GM20000 (cell line): Measurements from ENCODE around the gene C19orf25.

Experiments
- DNase-seq: peaks from one replicate; pipeline ENCODE4 v3.0.0; 2012; ENCODE audit warnings: low spot score
- TF ChIP-seq, protein P1 (sequence below): IDR thresholded peaks from 2 replicates; pipeline ENCODE4 v1.5.1; 2012; ENCODE audit warnings: mild to moderate bottlenecking, control low read depth; ENCODE audit errors: extremely low read depth, missing control alignments

Gene C19orf25

DNA sequence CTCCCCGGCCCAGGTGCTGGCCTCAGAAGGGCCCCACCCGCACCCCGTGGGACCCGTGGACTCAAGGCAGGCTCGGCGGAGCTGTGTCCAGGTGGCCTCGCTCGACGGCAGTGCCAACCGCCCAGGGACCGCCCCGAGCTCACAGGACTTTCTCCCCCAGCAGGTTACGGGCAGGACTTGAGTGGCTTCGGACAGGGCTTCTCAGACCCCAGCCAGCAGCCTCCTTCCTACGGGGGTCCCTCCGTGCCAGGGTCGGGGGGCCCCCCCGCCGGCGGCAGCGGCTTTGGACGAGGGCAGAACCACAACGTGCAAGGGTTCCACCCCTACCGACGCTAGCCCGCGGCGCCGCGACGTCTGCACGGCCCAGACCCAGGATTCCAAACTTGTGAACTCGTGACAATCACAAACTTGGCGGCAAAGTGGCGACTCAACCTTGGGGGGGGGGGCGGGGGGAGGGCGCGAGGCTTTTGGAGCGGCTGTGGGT lies 44.4 kb downstream of the C19orf25 start:
- no peak for DNase-seq

DNA sequence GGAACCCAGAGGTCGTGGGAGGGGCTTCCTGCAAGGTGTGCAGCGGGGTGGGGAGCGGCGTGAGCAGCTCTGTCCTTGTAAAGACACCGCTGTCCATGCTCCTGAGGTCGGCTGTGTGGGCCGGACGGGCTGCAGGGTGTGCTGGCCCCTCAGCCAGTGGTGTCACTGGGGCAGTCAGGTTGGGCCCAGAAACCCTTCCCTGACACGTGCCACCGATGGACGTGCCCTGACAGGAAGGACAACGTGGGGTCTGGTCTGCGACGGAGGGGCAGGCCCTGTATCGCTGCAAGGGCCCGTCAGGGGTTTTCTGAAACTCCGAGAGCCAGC lies 45.0 kb downstream of the C19orf25 start:
- DNase-seq: no peak
- TF ChIP-seq, protein P1, sequence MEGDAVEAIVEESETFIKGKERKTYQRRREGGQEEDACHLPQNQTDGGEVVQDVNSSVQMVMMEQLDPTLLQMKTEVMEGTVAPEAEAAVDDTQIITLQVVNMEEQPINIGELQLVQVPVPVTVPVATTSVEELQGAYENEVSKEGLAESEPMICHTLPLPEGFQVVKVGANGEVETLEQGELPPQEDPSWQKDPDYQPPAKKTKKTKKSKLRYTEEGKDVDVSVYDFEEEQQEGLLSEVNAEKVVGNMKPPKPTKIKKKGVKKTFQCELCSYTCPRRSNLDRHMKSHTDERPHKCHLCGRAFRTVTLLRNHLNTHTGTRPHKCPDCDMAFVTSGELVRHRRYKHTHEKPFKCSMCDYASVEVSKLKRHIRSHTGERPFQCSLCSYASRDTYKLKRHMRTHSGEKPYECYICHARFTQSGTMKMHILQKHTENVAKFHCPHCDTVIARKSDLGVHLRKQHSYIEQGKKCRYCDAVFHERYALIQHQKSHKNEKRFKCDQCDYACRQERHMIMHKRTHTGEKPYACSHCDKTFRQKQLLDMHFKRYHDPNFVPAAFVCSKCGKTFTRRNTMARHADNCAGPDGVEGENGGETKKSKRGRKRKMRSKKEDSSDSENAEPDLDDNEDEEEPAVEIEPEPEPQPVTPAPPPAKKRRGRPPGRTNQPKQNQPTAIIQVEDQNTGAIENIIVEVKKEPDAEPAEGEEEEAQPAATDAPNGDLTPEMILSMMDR: no peak

More for the DNA sequence above, 44.4 kb downstream of the C19orf25 start:
- TF ChIP-seq, protein P1: no peak

DNA sequence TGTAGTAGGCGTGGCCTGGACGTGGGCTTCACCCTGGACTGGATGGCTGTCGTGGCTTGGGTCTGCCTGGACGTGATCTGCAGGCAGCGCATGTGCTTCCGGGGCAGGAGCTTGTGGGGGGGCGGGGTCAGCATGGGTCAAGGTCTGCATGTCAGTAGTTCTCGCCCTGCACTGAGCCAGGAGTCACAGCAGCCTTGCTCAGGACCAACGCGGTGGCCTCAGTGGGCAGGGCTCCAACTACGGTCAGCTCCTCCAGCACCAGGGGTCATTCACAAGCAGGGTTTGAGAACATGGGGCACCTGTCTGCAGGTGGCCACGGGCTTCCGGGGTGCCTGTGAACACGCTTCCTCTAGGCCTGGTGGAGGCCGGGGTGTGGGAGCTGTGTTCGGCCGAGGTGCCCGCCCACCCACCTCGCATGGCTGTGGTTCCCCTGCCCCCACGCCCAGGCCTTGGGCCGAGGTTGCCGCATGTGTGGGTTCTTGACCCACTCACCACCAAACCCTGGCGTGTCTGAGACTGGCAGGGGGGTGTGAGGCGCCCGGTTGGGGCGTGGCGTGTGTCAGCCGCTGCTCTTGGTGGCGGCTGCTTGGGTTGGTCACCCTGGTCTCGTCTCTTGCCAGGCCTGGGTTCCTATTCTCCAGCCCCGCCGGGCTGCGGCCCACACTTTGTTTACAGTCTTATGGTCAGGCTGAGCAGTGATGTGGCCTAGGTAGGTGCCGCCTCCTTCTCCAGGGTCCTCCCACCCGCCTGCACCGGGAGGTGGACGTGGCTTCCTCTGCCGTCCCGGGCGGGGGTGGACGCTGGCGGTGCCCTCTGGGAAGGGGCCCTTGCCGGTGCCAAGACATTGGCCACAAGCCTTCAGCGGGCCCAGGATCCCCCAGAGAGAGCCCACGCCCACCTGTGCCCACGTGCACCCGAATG lies 45.6 kb downstream of the C19orf25 start:
- DNase-seq: no peak
- TF ChIP-seq, protein P1: no peak

GRCh38 chr19:1432507-1432887 lies 46.5 kb downstream of the C19orf25 start:
- TF ChIP-seq, protein P1: no peak

DNA sequence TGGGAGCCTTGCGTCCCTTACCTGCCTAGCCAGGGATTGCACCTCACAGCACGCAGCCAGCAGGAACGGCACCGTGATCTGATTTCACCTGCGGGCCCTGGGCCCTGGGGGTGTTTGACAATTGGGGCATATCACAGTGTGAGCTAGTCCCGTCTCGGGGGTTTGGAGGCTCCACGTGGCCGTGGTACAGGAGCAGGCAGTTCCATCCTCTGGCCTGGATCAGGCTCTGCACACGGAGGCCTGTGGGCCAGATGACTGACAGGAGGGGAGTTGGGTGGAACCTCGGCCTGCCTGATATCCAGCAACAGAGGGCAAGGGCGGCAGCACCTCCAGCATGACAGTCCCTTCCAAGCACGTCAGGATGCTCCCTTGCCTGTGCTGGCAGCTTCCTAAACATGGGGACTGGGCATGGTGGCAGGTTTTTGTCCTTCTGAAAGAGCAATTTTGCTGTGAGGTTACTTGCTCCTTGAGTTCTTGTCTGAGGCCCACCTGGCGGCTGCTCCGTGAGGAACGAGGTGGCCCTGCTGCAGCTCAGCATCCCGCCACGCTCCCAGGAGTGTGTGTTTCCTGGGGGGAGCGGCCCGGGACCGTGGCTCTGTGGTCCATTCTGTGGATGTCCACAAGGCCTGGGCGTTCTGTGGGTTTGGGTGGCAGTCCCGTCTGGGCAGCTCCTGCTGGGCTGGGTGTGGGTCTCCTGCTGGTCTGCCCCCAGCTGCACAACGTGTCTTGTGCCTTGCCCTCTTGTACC lies 47.1 kb downstream of the C19orf25 start:
- TF ChIP-seq, protein P1: no peak

More at GRCh38 chr19:1432507-1432887, 46.5 kb downstream of the C19orf25 start:
- DNase-seq: no peak

GRCh38 chr19:1430246-1430645 lies 48.8 kb downstream of the C19orf25 start:
- no peak for DNase-seq
- TF ChIP-seq, protein P1: no peak

More for the DNA sequence above, 47.1 kb downstream of the C19orf25 start:
- DNase-seq: no peak

DNA sequence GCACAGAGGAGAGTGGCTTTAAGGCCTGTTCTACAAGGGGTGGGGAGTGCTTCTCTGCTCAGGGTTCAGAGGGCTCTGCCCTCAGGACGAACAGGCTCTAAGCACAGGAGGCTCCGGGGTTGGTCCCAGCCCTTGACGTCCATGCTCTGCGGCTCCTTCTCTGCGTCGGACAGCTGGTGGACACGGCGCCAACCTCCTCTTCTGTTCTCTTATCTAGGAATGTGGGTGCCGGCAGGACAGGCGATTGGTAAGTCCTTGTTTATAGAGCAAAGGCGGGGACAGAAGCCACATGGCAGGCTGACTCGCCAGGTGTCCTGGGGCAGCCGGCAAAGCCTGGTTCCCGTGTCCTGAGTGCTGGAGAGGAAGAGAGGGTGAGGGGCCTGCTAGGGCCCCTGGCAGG lies 49.3 kb downstream of the C19orf25 start:
- TF ChIP-seq, protein P1: no peak
- DNase-seq: no peak
